Dendritic cell treated with granulocyte-macrophage colony-stimulating factor and Interleukin-4, amounts not matched to agents 40 ng/mL and 50 ng/mL, for 4 days (primary cell): ENCODE results near the gene ALPL.
"Not testable (repeated sequence)": the region's sequence is repeated elsewhere in the genome, so short reads cannot be mapped to it uniquely, and the experiment has no call there.

Source experiments
- H3K27ac Mint-ChIP-seq: one replicate; pipeline ENCODE4 v1.8.0; 2022; ENCODE audit warnings: mild to moderate bottlenecking, mixed read lengths
- H3K27me3 Mint-ChIP-seq: one replicate; pipeline ENCODE4 v1.8.0; 2022; ENCODE audit warnings: mild to moderate bottlenecking, mixed read lengths
- H3K36me3 Mint-ChIP-seq: one replicate; pipeline ENCODE4 v1.8.0; 2022; ENCODE audit warnings: low read depth, mixed read lengths
- H3K4me1 Mint-ChIP-seq: one replicate; pipeline ENCODE4 v1.8.0; 2022; ENCODE audit warnings: low read depth, mixed read lengths
- H3K4me3 Mint-ChIP-seq: one replicate; pipeline ENCODE4 v1.8.0; 2022; ENCODE audit warnings: mild to moderate bottlenecking, moderate library complexity, mixed read lengths
- H3K9me3 Mint-ChIP-seq: one replicate; pipeline ENCODE4 v1.8.0; 2022; ENCODE audit warnings: mixed read lengths
- intact Hi-C: fragments of 100-400 bp; cut with micrococcal nuclease; formaldehyde crosslinking; loops from one replicate; pipeline ENCODE4 v1.15.0; 2022

Gene ALPL

DNA sequence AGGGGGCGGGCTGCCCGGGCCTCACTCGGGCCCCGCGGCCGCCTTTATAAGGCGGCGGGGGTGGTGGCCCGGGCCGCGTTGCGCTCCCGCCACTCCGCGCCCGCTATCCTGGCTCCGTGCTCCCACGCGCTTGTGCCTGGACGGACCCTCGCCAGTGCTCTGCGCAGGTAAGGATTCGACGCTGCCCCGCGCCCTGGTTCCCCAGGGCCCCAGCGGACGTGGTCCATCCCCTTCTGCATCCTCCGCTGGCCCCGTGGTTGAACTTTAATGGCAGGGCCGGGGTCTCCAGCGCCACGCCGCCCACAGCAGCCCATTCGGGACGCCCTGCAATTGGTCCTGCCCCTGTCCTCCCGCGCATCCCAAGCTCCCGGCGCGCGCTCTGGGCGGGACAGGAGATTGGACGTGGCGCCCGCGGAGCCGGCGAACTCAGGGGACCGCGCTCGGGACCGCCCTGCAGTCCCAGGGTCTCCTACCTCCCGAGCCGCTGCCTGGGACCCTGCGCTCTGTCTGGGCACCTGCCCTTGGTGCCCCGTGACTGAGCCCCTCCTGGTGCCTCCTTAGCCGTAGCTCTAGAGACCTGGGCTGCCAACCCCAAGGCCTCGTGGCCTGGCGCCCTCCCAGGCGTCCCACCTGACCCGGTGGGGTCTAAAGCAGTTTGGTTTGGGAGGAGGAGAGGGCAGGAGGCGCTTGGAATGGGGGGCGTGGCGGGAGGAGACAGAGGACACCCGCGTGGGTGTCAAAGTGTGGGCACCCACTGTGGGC is at the start of gene ALPL:
TSS of gene ALPL (plus strand) at position 73 of the 762 bp plus-strand sequence. CDS start 44,659 bp downstream, outside the sequence.
- H3K4me1 Mint-ChIP-seq, result peaks cover 7% of the 10 kb centered on the region
- H3K36me3 Mint-ChIP-seq, result no peaks in the 10 kb centered on the region
- H3K9me3 Mint-ChIP-seq, result no peaks in the 10 kb centered on the region
- H3K27ac Mint-ChIP-seq, result no peak within 1 kb of the TSS
- no peak within 1 kb of the TSS for H3K4me3 Mint-ChIP-seq
- intact Hi-C loops, result loop anchor here (2.0 to 5.0 kb wide), 3 partner anchors 25 to 149 kb away; no protein-coding TSS in a partner anchor
- H3K27me3 Mint-ChIP-seq, result peaks cover 74% of the 10 kb centered on the region

DNA sequence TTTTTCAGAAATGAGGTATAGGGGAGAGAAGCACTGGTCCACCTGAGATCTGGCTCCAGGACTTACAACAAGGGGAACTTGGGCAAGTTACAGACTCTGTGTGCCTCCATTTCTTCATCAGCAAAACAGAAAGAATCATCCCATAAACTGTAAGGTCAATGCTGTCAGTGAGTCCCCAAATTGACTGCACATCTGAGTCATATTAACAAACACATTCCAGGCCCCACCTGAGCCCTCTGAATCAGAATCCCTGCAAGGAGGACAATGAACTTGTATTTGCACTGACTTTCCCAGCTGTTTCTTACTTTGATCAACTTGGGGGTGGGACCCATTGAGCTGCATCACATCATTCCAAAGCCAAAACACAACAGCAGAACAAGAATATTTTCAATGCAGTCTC is 44.1 kb upstream of the ALPL start:
- H3K27ac Mint-ChIP-seq, intact Hi-C loops, H3K9me3 Mint-ChIP-seq, H3K27me3 Mint-ChIP-seq, H3K4me3 Mint-ChIP-seq, H3K36me3 Mint-ChIP-seq: not testable (repeated sequence)
- H3K4me1 Mint-ChIP-seq, result peaks cover 16% of the 10 kb centered on the region

- H3K9me3 Mint-ChIP-seq, H3K27ac Mint-ChIP-seq, intact Hi-C loops, H3K36me3 Mint-ChIP-seq, H3K4me3 Mint-ChIP-seq: not testable (repeated sequence)
- Mint-ChIP-seq H3K27me3 (peaks cover 18% of the 10 kb centered on the region), H3K4me1 (peaks cover 16% of the 10 kb centered on the region)
Observed at GRCh38 chr1:21467946-21468345, 41.3 kb upstream of the ALPL start.

- Mint-ChIP-seq H3K4me1 (peaks cover 16% of the 10 kb centered on the region), H3K9me3 (no peaks in the 10 kb centered on the region), H3K4me3 (no peak overlapping the region), H3K27me3 (peaks cover 22% of the 10 kb centered on the region), H3K27ac (no peak overlapping the region), H3K36me3 (no peaks in the 10 kb centered on the region)
- intact Hi-C loops, result no loop called here
Observed at GRCh38 chr1:21468599-21468998, 40.6 kb upstream of the ALPL start.

DNA sequence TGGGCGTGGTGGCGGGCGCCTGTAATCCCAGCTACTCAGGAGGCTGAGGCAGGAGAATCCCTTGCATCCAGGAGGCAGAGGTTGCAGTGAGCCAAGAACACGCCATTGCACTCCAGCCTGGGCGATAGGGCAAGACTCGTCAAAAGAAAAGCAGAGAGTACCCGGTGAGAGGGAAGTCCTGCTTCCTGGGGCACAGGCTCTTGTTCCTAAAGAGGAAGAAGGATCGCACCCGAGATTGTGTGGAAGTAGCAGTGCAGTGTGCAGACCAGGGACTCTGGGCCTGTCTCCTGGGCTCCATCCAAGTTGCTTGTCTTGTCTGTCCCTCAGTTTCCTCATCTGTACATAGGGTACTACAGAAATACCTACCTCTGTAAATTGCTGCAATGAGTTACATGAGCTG is 39.6 kb upstream of the ALPL start:
- Mint-ChIP-seq H3K27ac (no peak overlapping the region), H3K27me3 (peaks cover 22% of the 10 kb centered on the region), H3K4me1 (peaks cover 16% of the 10 kb centered on the region), H3K9me3 (no peaks in the 10 kb centered on the region), H3K4me3 (no peak overlapping the region), H3K36me3 (no peaks in the 10 kb centered on the region)
- intact Hi-C loops, result no loop called here

- Mint-ChIP-seq H3K4me3 (no peak overlapping the region), H3K36me3 (no peaks in the 10 kb centered on the region), H3K9me3 (no peaks in the 10 kb centered on the region), H3K4me1 (peaks cover 16% of the 10 kb centered on the region), H3K27me3 (peaks cover 25% of the 10 kb centered on the region), H3K27ac (no peak overlapping the region)
- intact Hi-C loops, result no loop called here
Observed at GRCh38 chr1:21472861-21473260, 36.4 kb upstream of the ALPL start.

DNA sequence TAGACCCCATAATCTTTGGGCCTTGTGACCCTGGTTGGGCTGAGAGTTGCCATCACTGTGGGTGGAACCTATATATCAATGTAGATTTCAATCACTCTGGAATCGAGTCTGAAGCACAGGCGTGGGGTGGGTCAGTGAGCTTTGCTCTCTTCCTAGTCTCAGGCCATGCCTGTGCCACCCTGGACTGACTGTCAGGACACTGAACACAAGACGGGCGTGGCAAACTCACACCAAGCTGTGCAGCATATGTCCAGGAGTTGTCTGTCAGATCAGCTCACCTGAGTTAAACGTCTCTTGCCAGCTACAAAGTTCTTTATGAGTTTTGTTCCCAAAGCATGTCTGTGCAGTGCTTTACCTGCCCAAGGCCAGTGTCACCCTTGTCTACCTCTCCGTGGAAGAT is 30.9 kb upstream of the ALPL start:
- Mint-ChIP-seq H3K4me1 (no peaks in the 10 kb centered on the region), H3K27me3 (peaks cover 6% of the 10 kb centered on the region), H3K9me3 (no peaks in the 10 kb centered on the region), H3K4me3 (no peak overlapping the region), H3K36me3 (peaks cover 12% of the 10 kb centered on the region), H3K27ac (no peak overlapping the region)
- intact Hi-C loops, result no loop called here

- H3K9me3 Mint-ChIP-seq, H3K36me3 Mint-ChIP-seq, intact Hi-C loops, H3K4me3 Mint-ChIP-seq, H3K27ac Mint-ChIP-seq, H3K4me1 Mint-ChIP-seq: not testable (repeated sequence)
- peaks cover 12% of the 10 kb centered on the region for H3K27me3 Mint-ChIP-seq
Observed at GRCh38 chr1:21483881-21484280, 25.3 kb upstream of the ALPL start.

- H3K4me1 Mint-ChIP-seq, result peaks cover 5% of the 10 kb centered on the region
- H3K9me3 Mint-ChIP-seq, result no peaks in the 10 kb centered on the region
- no peaks in the 10 kb centered on the region for H3K36me3 Mint-ChIP-seq
- peaks cover 29% of the 10 kb centered on the region for H3K27me3 Mint-ChIP-seq
- intact Hi-C loops, result no loop called here
- H3K27ac Mint-ChIP-seq, result no peak overlapping the region
- no peak overlapping the region for H3K4me3 Mint-ChIP-seq
Observed at GRCh38 chr1:21489146-21489545, 20.1 kb upstream of the ALPL start.

- H3K36me3 Mint-ChIP-seq, result no peaks in the 10 kb centered on the region
- no peak overlapping the region for H3K4me3 Mint-ChIP-seq
- peaks cover 34% of the 10 kb centered on the region for H3K27me3 Mint-ChIP-seq
- no peak overlapping the region for H3K27ac Mint-ChIP-seq
- no peaks in the 10 kb centered on the region for H3K9me3 Mint-ChIP-seq
- peaks cover 9% of the 10 kb centered on the region for H3K4me1 Mint-ChIP-seq
- intact Hi-C loops, result loop anchor here (5.0 kb wide), 1 partner anchor 119 kb away; no protein-coding TSS in a partner anchor
Observed at GRCh38 chr1:21490774-21491487, 18.3 kb upstream of the ALPL start.

- intact Hi-C loops, result loop anchor here (5.0 kb wide), 1 partner anchor 119 kb away; no protein-coding TSS in a partner anchor
- peaks cover 35% of the 10 kb centered on the region for H3K27me3 Mint-ChIP-seq
- H3K27ac Mint-ChIP-seq, result no peak overlapping the region
- H3K9me3 Mint-ChIP-seq, result no peaks in the 10 kb centered on the region
- no peaks in the 10 kb centered on the region for H3K36me3 Mint-ChIP-seq
- H3K4me1 Mint-ChIP-seq, result peaks cover 9% of the 10 kb centered on the region
- H3K4me3 Mint-ChIP-seq, result no peak overlapping the region
Observed at GRCh38 chr1:21491488-21492355, 17.5 kb upstream of the ALPL start.

GRCh38 chr1:21492356-21492625 is 16.9 kb upstream of the ALPL start:
- H3K27ac Mint-ChIP-seq, result no peak overlapping the region
- no peaks in the 10 kb centered on the region for H3K9me3 Mint-ChIP-seq
- intact Hi-C loops, result loop anchor here (5.0 kb wide), 1 partner anchor 120 kb away; no protein-coding TSS in a partner anchor
- peaks cover 37% of the 10 kb centered on the region for H3K27me3 Mint-ChIP-seq
- peaks cover 9% of the 10 kb centered on the region for H3K4me1 Mint-ChIP-seq
- H3K36me3 Mint-ChIP-seq, result no peaks in the 10 kb centered on the region
- H3K4me3 Mint-ChIP-seq, result no peak overlapping the region

- Mint-ChIP-seq H3K4me1 (peaks cover 5% of the 10 kb centered on the region), H3K36me3 (no peaks in the 10 kb centered on the region), H3K9me3 (no peaks in the 10 kb centered on the region), H3K4me3 (no peak overlapping the region), H3K27me3 (peaks cover 34% of the 10 kb centered on the region), H3K27ac (no peak overlapping the region)
- intact Hi-C loops, result loop anchor here (5.0 kb wide), 1 partner anchor 122 kb away; no protein-coding TSS in a partner anchor
Observed at GRCh38 chr1:21494196-21494595, 15.0 kb upstream of the ALPL start.
